K562 (cell line): ENCODE measurements around the gene ARG1. TPM values are rescaled to one million over a fixed set of nuclear protein-coding genes. Genes with fewer than 3 reads are reported as not detected.
"Not testable (repeated sequence)": the region's sequence is repeated elsewhere in the genome, so short reads cannot be mapped to it uniquely, and the experiment has no call there.

Experiments
- ATAC-seq: fragments of 200-7000 bp; cut with Tn5 transposase; 3 replicates; pipeline ENCODE4 v1.9.1; 2020; ENCODE audit warnings: moderate library complexity
- BruUV-seq: library from RNA; stranded (reverse); fragments of 400-500 nt; replicated peaks from 2 replicates; lab custom pipeline; 2021; lab: Mats Ljungman, UMichigan
- CTCF ChIA-PET: fragments of 300-600 bp; formaldehyde crosslinking; extraction: SDS; loops from one replicate; lab custom pipeline; 2021; ENCODE audit warnings: low intra/inter-chr PET ratio; lab: Yijun Ruan, JAX
- POLR2A ChIA-PET: fragments of 300-600, 350-650 bp; sonication (Branson Sonifier 250); formaldehyde crosslinking; extraction: SDS; loops from one replicate; lab custom pipeline; 2021; ENCODE audit warnings: antibody characterized with exemption, inconsistent platforms; lab: Yijun Ruan, JAX
- DNase-seq, 4 experiments: peaks; one replicate each; pipeline versions ENCODE4 v3.0.0 to v3.0.0-alpha.2; 2011 to 2018; ENCODE audit warnings: low spot score in 3 of 4, mixed read lengths in 3 of 4; ENCODE audit errors: extremely low read depth in 1 of 4
- FAIRE-seq: peaks from 2 replicates; lab custom pipeline; 2011; peaks lifted over from hg19 to GRCh38; lab: Jason Lieb, UNC
- H2AFZ ChIP-seq: 2 replicates; pipeline ENCODE4 v1.6.0; 2011; ENCODE audit warnings: low read depth, low read length, control low read depth, inconsistent platforms
- H3K27ac ChIP-seq: fragments of 200-600 bp; 3 replicates; pipeline ENCODE4 v1.8.0; 2011; ENCODE audit warnings: low read depth, mild to moderate bottlenecking, control low read depth, inconsistent platforms, low read length, moderate library complexity, mixed read lengths; ENCODE audit errors: extremely low read depth
- H3K27me3 ChIP-seq, 2 experiments: fragments of 300-600 bp in 1 of 2; 2 replicates in 1 of 2; 3 replicates in 1 of 2; pipeline versions ENCODE4 v1.6.0 to v1.8.0; 2011; ENCODE audit warnings: inconsistent platforms in 2 of 2, low read length in 2 of 2, mild to moderate bottlenecking in 1 of 2, mixed read lengths in 1 of 2, moderate library complexity in 1 of 2; ENCODE audit not compliant: control insufficient read depth in 2 of 2, insufficient read depth in 2 of 2
- H3K36me3 ChIP-seq: fragments of 300-600 bp; 3 replicates; pipeline ENCODE4 v1.8.0; 2011; ENCODE audit warnings: mild to moderate bottlenecking, low read length, inconsistent platforms; ENCODE audit not compliant: control insufficient read depth, insufficient read depth
- H3K4me1 ChIP-seq, 2 experiments: fragments of 200-600 bp in 1 of 2; replicated peaks in 1 of 2; 2 replicates in 1 of 2; 3 replicates in 1 of 2; pipeline versions ENCODE4 v1.5.1 to v1.8.0; 2011; ENCODE audit warnings: inconsistent platforms in 2 of 2, low read length in 2 of 2, mild to moderate bottlenecking in 1 of 2, mixed read lengths in 1 of 2, moderate library complexity in 1 of 2; ENCODE audit not compliant: control insufficient read depth in 2 of 2, insufficient read depth in 2 of 2
- H3K4me2 ChIP-seq: 2 replicates; pipeline ENCODE4 v1.6.1; 2011; ENCODE audit warnings: low read length, control low read depth, inconsistent platforms, mixed read lengths; ENCODE audit not compliant: insufficient read depth
- H3K4me3 ChIP-seq: fragments of 200-600 bp; sonication (generic), shearing (Covaris generic); 2 replicates; pipeline ENCODE4 v1.5.1; 2016; ENCODE audit warnings: control low read depth, inconsistent platforms
- H3K79me2 ChIP-seq: fragments of 200-600 bp; 3 replicates; pipeline ENCODE4 v1.8.0; 2011; ENCODE audit warnings: low read length, inconsistent platforms; ENCODE audit not compliant: control insufficient read depth, insufficient read depth
- H3K9ac ChIP-seq, 2 experiments: 2 replicates each; pipeline versions ENCODE4 v1.6.0 to v1.6.1; 2011; ENCODE audit warnings: low read depth in 2 of 2, low read length in 2 of 2, control low read depth in 1 of 2, inconsistent platforms in 1 of 2, mild to moderate bottlenecking in 1 of 2, mixed read lengths in 1 of 2; ENCODE audit not compliant: insufficient read depth in 1 of 2
- H3K9me1 ChIP-seq: one replicate; pipeline ENCODE4 v1.6.0; 2011; ENCODE audit warnings: inconsistent platforms, mild to moderate bottlenecking, low read length, moderate library complexity; ENCODE audit not compliant: control insufficient read depth, insufficient read depth
- H3K9me3 ChIP-seq: replicated peaks from 2 replicates; pipeline ENCODE4 v1.5.1; 2011; ENCODE audit warnings: low read depth, low read length, inconsistent platforms; ENCODE audit not compliant: control insufficient read depth, insufficient read depth
- H4K20me1 ChIP-seq: replicated peaks from 2 replicates; pipeline ENCODE4 v1.6.1; 2011; ENCODE audit warnings: low read length, inconsistent platforms, mixed read lengths; ENCODE audit not compliant: control insufficient read depth, insufficient read depth
- CREB1 ChIP-seq, 2 experiments: sonication (generic) in 1 of 2; formaldehyde crosslinking in 1 of 2; IDR thresholded peaks; 2 replicates each; pipeline versions ENCODE4 v1.6.1 to v1.8.0; 2012 to 2022; ENCODE audit warnings: inconsistent platforms in 1 of 2, mild to moderate bottlenecking in 1 of 2, missing genetic modification reagents in 1 of 2, moderate library complexity in 1 of 2
- ETV5 ChIP-seq: sonication (generic); formaldehyde crosslinking; IDR thresholded peaks from 2 replicates; pipeline ENCODE4 v1.4.0; 2020; ENCODE audit warnings: low read depth, mild to moderate bottlenecking, missing genetic modification reagents
- FOXP1 ChIP-seq: sonication (generic); formaldehyde crosslinking; IDR thresholded peaks from 2 replicates; pipeline ENCODE4 v1.8.0; 2022; ENCODE audit warnings: mild to moderate bottlenecking, missing genetic modification reagents
- HNRNPUL1 ChIP-seq: fragments of 200-400 bp; formaldehyde crosslinking; IDR thresholded peaks from 2 replicates; pipeline ENCODE4 v1.6.1; 2017; ENCODE audit warnings: low read length
- NR0B1 ChIP-seq: fragments of 450-650 bp; IDR thresholded peaks from one replicate; pipeline ENCODE4 v1.6.1; 2018; ENCODE audit warnings: mild to moderate bottlenecking, moderate library complexity; ENCODE audit not compliant: partially characterized antibody
- POLR2B ChIP-seq: fragments of 450-650 bp; IDR thresholded peaks from 2 replicates; pipeline ENCODE4 v1.6.1; 2018; ENCODE audit warnings: low read depth; ENCODE audit not compliant: partially characterized antibody
- PYGO2 ChIP-seq: fragments of 450-650 bp; IDR thresholded peaks from 2 replicates; pipeline ENCODE4 v1.6.1; 2016; ENCODE audit warnings: mild to moderate bottlenecking, missing genetic modification characterization, moderate library complexity, missing compliant biosample characterization
- RAD51 ChIP-seq: fragments of 450-650 bp; IDR thresholded peaks from 2 replicates; pipeline ENCODE4 v1.7.1; 2016; ENCODE audit warnings: low read depth, mild to moderate bottlenecking, borderline replicate concordance
- RFX7 ChIP-seq: fragments of 250-450 bp; sonication (Bioruptor Pico); IDR thresholded peaks from 2 replicates; pipeline ENCODE4 v1.5.1; 2021; ENCODE audit warnings: mild to moderate bottlenecking
- U2AF1 ChIP-seq: fragments of 200-400 bp; formaldehyde crosslinking; optimal IDR thresholded peaks from 2 replicates; pipeline ENCODE3; 2017; ENCODE audit warnings: mild to moderate bottlenecking, low read depth, low read length, moderate library complexity
- ZFP91 ChIP-seq: sonication (generic); formaldehyde crosslinking; IDR thresholded peaks from 2 replicates; pipeline ENCODE4 v1.8.0; 2022; ENCODE audit warnings: mild to moderate bottlenecking, missing genetic modification reagents
- ZNF311 ChIP-seq: fragments of 250-450 bp; sonication (Bioruptor Pico); IDR thresholded peaks from 2 replicates; pipeline ENCODE4 v1.4.0; 2020; ENCODE audit warnings: mild to moderate bottlenecking, moderate library complexity
- ZNF707 ChIP-seq: fragments of 250-450 bp; sonication (Bioruptor Pico); conservative IDR thresholded peaks from 2 replicates; pipeline ENCODE4 v1.8.0; 2022; ENCODE audit warnings: inconsistent platforms, mild to moderate bottlenecking, moderate library complexity
- WGBS: fragments of 100-300 bp; shearing (Covaris generic); methylation state at CpG from one replicate; pipeline ENCODE4 v1.1.6; 2016; ENCODE audit warnings: low coverage, mixed read lengths; ENCODE audit not compliant: insufficient coverage; ENCODE audit errors: missing lambda C conversion rate; 5-methylcytosine and 5-hydroxymethylcytosine counted together
- in situ Hi-C: fragments of 300-500 bp; cut with MboI; formaldehyde crosslinking; loops from 4 replicates; pipeline ENCODE4 v1.15.0; 2018; ENCODE audit warnings: inconsistent platforms, mixed read lengths
- intact Hi-C: fragments of 100-400 bp; cut with micrococcal nuclease; formaldehyde crosslinking; loops from 2 replicates; pipeline ENCODE4 v1.14.2; 2022
- polyA plus RNA-seq, 8 experiments: library from polyadenylated mRNA; depleted of rRNA in 4 of 8; stranded (reverse) in 5 of 8; unstranded in 3 of 8; fragments of >200 nt; fragmentation: Nextera tagmentation in 2 of 8; fragmentation: Illumina TruSeq in 1 of 8; extraction: Ambion mirVana in 2 of 8; extraction: Trizol in 1 of 8; gene quantifications; 2 replicates each; pipeline versions ENCODE4 v1.2.1 to v1.2.3, GENCODE V29; 2011 to 2014; ENCODE audit warnings: inconsistent platforms in 1 of 8, missing spikeins in 1 of 8
- total RNA-seq, 7 experiments: library from RNA; depleted of rRNA in 6 of 7; stranded (reverse); fragments of >200 nt in 6 of 7; fragmentation: Illumina TruSeq in 2 of 7; extraction: Trizol in 2 of 7; gene quantifications; 2 replicates each; pipeline versions ENCODE4 v1.2.1 to v1.2.3, GENCODE V29; 2011 to 2021; ENCODE audit warnings: low replicate concordance in 1 of 7

Gene ARG1
- total and polyA plus RNA-seq, 9 of the 15 experiments (the other 6 are each of a cell fraction or from before 2014, with no cell fraction given): 0.03 to 0.20 (median 0.08) TPM; not detected in 3

DNA sequence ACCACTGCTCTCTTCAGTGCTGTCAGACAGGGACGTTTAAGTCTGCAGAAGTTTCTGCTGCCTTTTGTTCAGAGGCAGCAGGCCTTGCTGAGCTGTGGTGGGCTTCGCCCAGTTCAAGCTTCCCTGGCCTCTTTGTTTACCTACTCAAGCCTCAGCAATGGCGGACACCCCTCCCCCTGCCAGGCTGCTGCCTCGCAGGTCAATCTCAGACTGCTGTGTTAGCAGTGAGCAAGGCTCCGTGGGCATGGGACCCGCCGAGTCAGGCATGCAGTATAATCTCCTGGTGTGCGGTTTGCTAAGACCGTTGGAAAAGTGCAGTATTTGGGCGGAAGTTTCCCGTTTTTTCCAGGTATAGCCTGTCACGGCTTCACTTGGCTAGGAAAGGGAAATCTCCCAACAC is 41.3 kb upstream of the ARG1 start:
- H3K79me2 ChIP-seq, H3K27me3 ChIP-seq, CTCF ChIA-PET, H3K36me3 ChIP-seq, H3K9ac ChIP-seq, BruUV-seq, H3K4me3 ChIP-seq, DNase-seq, ATAC-seq, H3K4me2 ChIP-seq, H3K4me1 ChIP-seq, FAIRE-seq, POLR2A ChIA-PET, H3K9me3 ChIP-seq, H3K9me1 ChIP-seq, H3K27ac ChIP-seq, H2AFZ ChIP-seq, H4K20me1 ChIP-seq: not testable (repeated sequence)
- WGBS: 0% methylated on average over 12 of the region's 12 CpGs
- in situ Hi-C loops: loop anchor here (25.0 kb wide), 1 partner anchor 644 kb away; no protein-coding TSS in a partner anchor
- intact Hi-C loops: loop anchor here (5.0 kb wide), 2 partner anchors 334 to 414 kb away; no protein-coding TSS in a partner anchor

DNA sequence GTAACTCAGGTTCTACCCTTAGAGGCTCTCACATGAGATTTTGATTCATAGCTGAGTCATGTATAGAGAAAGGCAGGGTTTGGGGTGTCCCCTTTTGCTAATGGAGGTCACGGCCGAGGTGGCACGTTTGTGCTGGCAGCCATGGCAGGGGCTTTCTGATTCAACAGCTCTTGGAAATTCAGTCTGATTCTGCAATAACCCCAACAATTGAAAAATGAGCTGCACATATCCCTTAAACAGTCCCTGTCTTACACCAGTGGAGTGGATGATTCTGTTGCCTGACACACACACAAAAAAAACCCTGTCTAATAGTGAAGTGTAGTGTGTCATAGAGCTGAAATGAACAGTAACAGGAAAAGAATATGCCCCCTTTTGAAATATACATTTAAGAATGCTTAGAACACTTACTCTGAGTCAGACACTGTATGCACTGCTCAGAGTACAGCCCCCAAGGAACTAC is 40.4 kb upstream of the ARG1 start:
- no peaks in the 10 kb centered on the region for H3K36me3 ChIP-seq
- H2AFZ ChIP-seq: no peak overlapping the region
- no peak for ATAC-seq
- no peaks in the 10 kb centered on the region; a peak in 1 of 5 replicates for H3K27me3 ChIP-seq
- H3K4me2 ChIP-seq: no peak overlapping the region
- no peaks in the 10 kb centered on the region for H3K4me1 ChIP-seq
- no peaks in the 10 kb centered on the region for H4K20me1 ChIP-seq
- H3K9me3 ChIP-seq: no peaks in the 10 kb centered on the region
- FAIRE-seq: no peak
- BruUV-seq: no TSS peak
- WGBS: 0% methylated on average over 3 of the region's 3 CpGs
- CTCF ChIA-PET: no interaction called here
- no peaks in the 10 kb centered on the region for H3K9me1 ChIP-seq
- H3K4me3 ChIP-seq: no peak overlapping the region
- in situ Hi-C loops (loop anchor here (25.0 kb wide), 1 partner anchor 645 kb away; no protein-coding TSS in a partner anchor), intact Hi-C loops (loop anchor here (5.0 kb wide), 2 partner anchors 335 to 415 kb away; no protein-coding TSS in a partner anchor)
- POLR2A ChIA-PET: interaction anchor here (0.6 to 0.8 kb wide), 2 partner anchors 275 to 1219 kb away, joined by 3 to 4 read pairs; no protein-coding TSS in a partner anchor
- no peaks in the 10 kb centered on the region for H3K79me2 ChIP-seq
- DNase-seq: no peak
- H3K9ac ChIP-seq: no peak overlapping the region
- no peak overlapping the region for H3K27ac ChIP-seq
- TF ChIP-seq FOXP1 (CRISPR knock-in tag) (no peak), ZNF707 (CRISPR knock-in tag) (no peak), POLR2B (no peak), U2AF1 (no peak), RAD51 (no peak), NR0B1 (no peak), CREB1 (IDR thresholded peaks at IDR 0.05) (no peak), CREB1 (CRISPR knock-in tag; IDR thresholded peaks at IDR 0.05) (no peak), ZFP91 (CRISPR knock-in tag) (no peak), ZNF311 (CRISPR knock-in tag) (no peak), HNRNPUL1 (no peak), PYGO2 (tag) (no peak), ETV5 (CRISPR knock-in tag) (no peak), RFX7 (no peak)
